Ramos (cell line): ENCODE data around the gene GSPT2.
"Not testable (repeated sequence)": the region's sequence is repeated elsewhere in the genome, so short reads cannot be mapped to it uniquely, and the experiment has no call there.

ENCODE experiments used
- in situ Hi-C: fragments of 300-500 bp; cut with MboI; formaldehyde crosslinking; loops from one replicate; pipeline ENCODE4 v1.14.3; 2022; ENCODE audit warnings: low sequenced_read_pairs; ENCODE audit not compliant: unreplicated experiment

GSPT2 gene

GRCh38 chrX:51743179-51743957, at the start of gene GSPT2:
Gene GSPT2, plus strand, starts transcription at chrX:51743442. Its CDS starts 185 bp downstream, at chrX:51743627.
- in situ Hi-C loops = no loop called here

GRCh38 chrX:51694254-51694653, 49.0 kb upstream of the GSPT2 start:
- in situ Hi-C loops = no loop called here

GRCh38 chrX:51697397-51697796, 45.8 kb upstream of the GSPT2 start:
- in situ Hi-C loops = no loop called here

GRCh38 chrX:51710277-51711164, 32.7 kb upstream of the GSPT2 start, which contains the start of gene CENPVL1:
Gene CENPVL1, plus strand, starts transcription at chrX:51710512. Its CDS starts 0 bp downstream, at chrX:51710512.
- in situ Hi-C loops = not testable (repeated sequence)

- in situ Hi-C loops = not testable (repeated sequence)
Observed at GRCh38 chrX:51712943-51713647, 30.1 kb upstream of the GSPT2 start.

- in situ Hi-C loops = no loop called here
Observed at GRCh38 chrX:51728202-51728601, 15.0 kb upstream of the GSPT2 start.

GRCh38 chrX:51737091-51737490, 6.2 kb upstream of the GSPT2 start:
- in situ Hi-C loops = no loop called here

- in situ Hi-C loops = no loop called here
Observed at GRCh38 chrX:51742586-51742985, 656 bp upstream of the GSPT2 start.

- in situ Hi-C loops = no loop called here
Observed at GRCh38 chrX:51747671-51748070, 4.4 kb downstream of the GSPT2 start.

- in situ Hi-C loops = no loop called here
Observed at GRCh38 chrX:51759055-51759839, 16.0 kb downstream of the GSPT2 start.

GRCh38 chrX:51760657-51761056, 17.4 kb downstream of the GSPT2 start:
- in situ Hi-C loops = no loop called here

GRCh38 chrX:51766546-51766945, 23.3 kb downstream of the GSPT2 start:
- in situ Hi-C loops = no loop called here

- in situ Hi-C loops = no loop called here
Observed at GRCh38 chrX:51776851-51777250, 33.6 kb downstream of the GSPT2 start.

- in situ Hi-C loops = no loop called here
Observed at GRCh38 chrX:51779306-51779705, 36.1 kb downstream of the GSPT2 start.

- in situ Hi-C loops = no loop called here
Observed at GRCh38 chrX:51795136-51795535, 51.9 kb downstream of the GSPT2 start.
